ENCODE results near the gene TAOK1. TPM values are rescaled to one million over a fixed set of nuclear protein-coding genes. Genes with fewer than 3 reads are reported as not detected.

The TAOK1 gene
- total and polyA plus RNA-seq, 5 donors, result 9.8 to 72.2 (median 48.1) TPM

DNA sequence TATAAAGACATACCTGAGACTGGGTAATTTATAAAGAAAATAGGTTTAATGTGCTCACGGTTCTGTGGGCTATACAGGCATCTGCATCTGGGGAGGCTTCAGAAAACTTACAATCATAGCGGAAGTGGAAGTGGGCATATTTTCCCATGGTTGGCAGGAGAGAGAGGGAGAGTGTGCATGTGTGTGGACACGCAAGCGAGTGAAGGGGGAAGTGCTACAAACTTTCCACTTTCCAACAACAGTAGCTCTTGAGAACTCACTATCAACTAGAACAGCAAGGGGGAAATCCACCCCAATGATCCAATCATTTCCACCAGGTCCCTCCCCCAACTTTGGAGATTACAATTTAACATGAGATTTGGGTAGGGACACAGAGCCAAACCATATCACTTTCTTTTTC is 11.1 kb downstream of the TAOK1 start:
- H3K9me3 ChIP-seq (ENCODE audit: control insufficient read depth, low read length), result no peaks in the 10 kb centered on the region
- ATAC-seq (no peak), DNase-seq (no peak)
- 86% methylated on average over 4 of the region's 4 CpGs for WGBS
- no peak overlapping the region for H3K4me3 ChIP-seq (ENCODE audit: low read length)
- no peak overlapping the region for H3K27ac ChIP-seq (ENCODE audit: low read length)
- peaks cover 5% of the 10 kb centered on the region for H3K4me1 ChIP-seq (ENCODE audit: control insufficient read depth, insufficient read depth, low read length)
- H3K27me3 ChIP-seq (ENCODE audit: control insufficient read depth, insufficient read depth), result no peaks in the 10 kb centered on the region
- intact Hi-C loops (cut with DNase I), result no loop called here

DNA sequence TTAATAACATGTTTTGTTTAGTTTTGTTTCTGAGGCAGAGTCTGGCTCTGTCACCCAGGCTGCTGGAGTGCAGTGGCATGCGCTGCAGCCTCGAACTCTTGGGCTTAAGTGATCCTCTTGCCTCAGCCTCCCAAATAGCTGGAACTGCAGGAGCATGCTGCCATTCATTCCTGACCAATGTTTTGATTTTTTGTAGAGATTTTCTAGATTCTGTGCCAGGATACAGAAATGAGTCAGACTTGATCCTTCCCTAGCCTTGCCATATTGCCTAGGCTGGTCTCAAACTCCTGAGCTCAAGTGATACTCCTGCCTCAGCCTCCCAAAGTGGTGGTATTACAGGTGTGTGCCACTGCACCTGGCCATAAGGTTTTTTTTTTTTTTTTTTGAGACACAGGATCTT is 17.7 kb downstream of the TAOK1 start:
- ATAC-seq, result peak in 1 of 2 donors; percentile 37
- Histone ChIP-seq H3K4me1 (ENCODE audit: control insufficient read depth, insufficient read depth, low read length) (peaks cover 11% of the 10 kb centered on the region), H3K4me3 (ENCODE audit: low read length) (no peak overlapping the region), H3K27ac (ENCODE audit: low read length) (no peak overlapping the region), H3K27me3 (ENCODE audit: control insufficient read depth, insufficient read depth) (no peaks in the 10 kb centered on the region), H3K9me3 (ENCODE audit: control insufficient read depth, low read length) (no peaks in the 10 kb centered on the region)
- intact Hi-C loops (cut with DNase I), result no loop called here
- 94% methylated on average over 2 of the region's 2 CpGs for WGBS
- DNase-seq, result no peak

DNA sequence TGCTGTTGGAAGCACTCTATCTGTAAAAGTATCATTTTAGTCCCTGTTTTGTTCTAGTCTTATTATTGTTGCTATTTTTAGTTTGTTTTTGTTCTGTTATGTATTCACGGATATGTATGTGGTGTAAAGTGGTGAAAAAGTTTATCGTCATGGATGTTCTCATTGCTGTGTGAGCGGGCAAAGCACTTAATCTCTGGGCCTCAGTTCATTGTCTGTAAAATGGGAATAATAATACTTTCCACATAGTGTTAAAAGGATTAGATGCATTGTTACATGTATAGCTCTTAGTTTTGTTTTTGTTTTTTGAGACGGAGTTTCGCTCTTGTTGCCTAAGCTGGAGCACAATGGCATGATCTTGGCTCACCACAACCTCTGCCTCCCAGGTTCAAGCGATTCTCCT is 19.8 kb downstream of the TAOK1 start:
- DNase-seq (no peak), ATAC-seq (no peak)
- no peak overlapping the region for H3K27ac ChIP-seq (ENCODE audit: low read length)
- H3K4me3 ChIP-seq (ENCODE audit: low read length), result no peak overlapping the region
- WGBS, result 79% methylated on average over 6 of the region's 6 CpGs
- H3K9me3 ChIP-seq (ENCODE audit: control insufficient read depth, low read length), result no peaks in the 10 kb centered on the region
- no peaks in the 10 kb centered on the region for H3K27me3 ChIP-seq (ENCODE audit: control insufficient read depth, insufficient read depth)
- intact Hi-C loops (cut with DNase I), result no loop called here
- peaks cover 8% of the 10 kb centered on the region for H3K4me1 ChIP-seq (ENCODE audit: control insufficient read depth, insufficient read depth, low read length)

DNA sequence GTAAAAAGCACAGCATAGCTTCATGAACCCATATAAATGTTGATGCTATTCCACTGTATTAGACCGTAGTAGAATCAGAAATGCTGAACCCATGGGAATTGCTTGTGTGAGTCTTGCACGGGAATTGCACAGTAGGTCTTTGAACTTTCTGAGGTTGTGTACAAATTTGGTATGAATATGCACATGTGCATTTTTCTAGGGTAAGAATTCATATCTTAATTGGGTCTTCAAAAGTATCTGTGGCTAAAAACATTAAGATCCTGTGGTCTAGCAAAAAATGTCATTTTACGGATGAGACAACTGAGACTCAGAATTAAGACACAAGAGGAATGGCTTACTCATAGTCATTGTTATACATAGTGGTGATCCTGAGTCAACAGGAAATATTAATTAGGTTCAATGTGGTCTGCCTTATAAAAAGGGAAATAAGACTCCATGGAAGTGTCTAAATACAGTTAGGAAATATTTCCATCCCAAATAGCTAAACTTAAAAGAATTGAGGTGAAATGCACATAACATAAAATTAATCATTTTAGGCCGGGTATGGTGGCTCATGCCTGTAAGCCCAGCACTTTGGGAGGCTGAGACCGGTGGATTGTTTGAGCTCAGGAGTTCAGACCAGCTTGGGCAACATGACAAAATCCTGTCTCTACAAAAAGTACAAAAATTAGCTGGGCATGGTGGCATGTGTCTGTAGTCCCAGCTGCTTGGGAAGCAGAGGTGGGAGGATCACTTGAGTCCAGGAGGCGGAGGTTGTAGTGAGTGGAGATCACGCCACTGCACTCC is 22.8 kb downstream of the TAOK1 start:
- Histone ChIP-seq H3K4me3 (ENCODE audit: low read length) (no peak overlapping the region), H3K27me3 (ENCODE audit: control insufficient read depth, insufficient read depth) (no peaks in the 10 kb centered on the region), H3K9me3 (ENCODE audit: control insufficient read depth, low read length) (no peaks in the 10 kb centered on the region), H3K4me1 (ENCODE audit: control insufficient read depth, insufficient read depth, low read length) (peaks cover 4% of the 10 kb centered on the region), H3K27ac (ENCODE audit: low read length) (peak overlapping the region; percentile 29)
- intact Hi-C loops (cut with DNase I), result no loop called here
- DNase-seq (no peak), ATAC-seq (peak in 1 of 2 donors; percentile 50)
- WGBS, result 65% methylated on average over 7 of the region's 7 CpGs

DNA sequence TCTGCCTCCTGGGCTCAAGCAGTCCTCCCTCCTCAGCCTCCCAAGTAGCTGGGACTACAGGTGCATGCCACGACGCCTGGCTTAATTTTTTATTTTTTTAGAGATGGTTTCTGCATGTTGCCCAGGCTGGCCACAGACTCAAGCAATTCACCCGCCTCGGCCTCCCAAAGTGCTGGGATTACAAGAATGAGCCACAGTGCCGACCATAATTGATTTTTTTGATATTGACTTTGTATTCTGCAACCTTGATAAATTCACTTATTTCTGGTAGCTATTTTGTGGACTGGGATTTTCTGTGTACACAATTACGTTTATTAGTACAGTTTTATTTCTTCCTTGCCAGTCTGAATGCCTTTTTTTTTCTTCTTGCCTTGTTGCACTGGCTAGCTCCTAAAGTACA is 30.0 kb downstream of the TAOK1 start:
- no peak overlapping the region for H3K27ac ChIP-seq (ENCODE audit: low read length)
- no peak for ATAC-seq
- H3K4me1 ChIP-seq (ENCODE audit: control insufficient read depth, insufficient read depth, low read length), result no peaks in the 10 kb centered on the region
- H3K27me3 ChIP-seq (ENCODE audit: control insufficient read depth, insufficient read depth), result no peaks in the 10 kb centered on the region
- no peaks in the 10 kb centered on the region for H3K9me3 ChIP-seq (ENCODE audit: control insufficient read depth, low read length)
- intact Hi-C loops (cut with DNase I), result no loop called here
- WGBS, result 76% methylated on average over 6 of the region's 6 CpGs
- DNase-seq, result no peak
- no peak overlapping the region for H3K4me3 ChIP-seq (ENCODE audit: low read length)

DNA sequence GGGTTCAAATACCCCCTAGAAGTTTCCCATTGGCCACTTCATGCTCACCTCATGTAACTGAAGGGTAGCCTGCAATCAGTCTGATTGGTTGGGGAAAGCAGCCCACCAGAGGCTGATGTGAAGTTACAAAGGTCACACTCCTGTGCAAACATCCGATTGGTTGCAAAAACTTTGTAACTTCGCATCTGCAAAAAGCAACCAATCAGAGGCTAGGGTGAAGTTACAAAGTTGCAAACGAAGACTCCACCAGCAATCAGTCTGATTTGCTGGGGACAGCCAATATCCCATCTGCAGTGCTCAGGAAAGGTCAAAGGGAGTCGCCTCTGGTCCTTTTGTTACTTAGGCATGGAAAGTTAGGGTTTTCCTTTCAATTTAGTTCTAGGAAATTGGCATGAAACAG is 40.1 kb downstream of the TAOK1 start:
- Histone ChIP-seq H3K27me3 (ENCODE audit: control insufficient read depth, insufficient read depth) (no peaks in the 10 kb centered on the region), H3K9me3 (ENCODE audit: control insufficient read depth, low read length) (no peaks in the 10 kb centered on the region), H3K4me1 (ENCODE audit: control insufficient read depth, insufficient read depth, low read length) (peaks cover 15% of the 10 kb centered on the region), H3K27ac (ENCODE audit: low read length) (no peak overlapping the region), H3K4me3 (ENCODE audit: low read length) (no peak overlapping the region)
- ATAC-seq, result no peak
- intact Hi-C loops (cut with DNase I), result no loop called here
- DNase-seq, result no peak
- WGBS, result 86% methylated on average over 4 of the region's 4 CpGs

DNA sequence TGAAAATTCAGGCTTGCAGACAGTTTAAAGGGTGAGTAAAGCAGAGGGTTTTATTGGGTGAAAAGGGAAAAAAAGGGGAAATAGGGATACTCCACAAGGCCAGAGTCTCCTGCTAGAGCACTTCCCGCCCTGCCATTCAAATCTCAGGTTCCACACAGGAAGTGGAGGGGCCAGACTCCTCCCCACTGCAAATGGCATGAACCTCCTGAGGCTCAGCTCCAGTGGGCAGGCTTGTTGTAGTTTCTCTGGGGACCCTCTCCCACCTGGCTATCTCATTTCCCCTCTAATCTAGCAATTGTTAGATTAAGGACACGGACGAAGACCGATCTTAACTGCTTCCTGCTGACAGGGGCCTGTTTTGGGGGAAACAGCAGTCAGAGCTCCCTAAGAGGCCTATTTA is 43.4 kb downstream of the TAOK1 start:
- Histone ChIP-seq H3K4me3 (ENCODE audit: low read length) (no peak overlapping the region), H3K27me3 (ENCODE audit: control insufficient read depth, insufficient read depth) (no peaks in the 10 kb centered on the region), H3K9me3 (ENCODE audit: control insufficient read depth, low read length) (no peaks in the 10 kb centered on the region), H3K27ac (ENCODE audit: low read length) (no peak overlapping the region), H3K4me1 (ENCODE audit: control insufficient read depth, insufficient read depth, low read length) (peaks cover 15% of the 10 kb centered on the region)
- intact Hi-C loops (cut with DNase I), result no loop called here
- peak; percentile 52 to 69 for ATAC-seq
- WGBS, result 30% methylated on average over 4 of the region's 4 CpGs
- no peak for DNase-seq

DNA sequence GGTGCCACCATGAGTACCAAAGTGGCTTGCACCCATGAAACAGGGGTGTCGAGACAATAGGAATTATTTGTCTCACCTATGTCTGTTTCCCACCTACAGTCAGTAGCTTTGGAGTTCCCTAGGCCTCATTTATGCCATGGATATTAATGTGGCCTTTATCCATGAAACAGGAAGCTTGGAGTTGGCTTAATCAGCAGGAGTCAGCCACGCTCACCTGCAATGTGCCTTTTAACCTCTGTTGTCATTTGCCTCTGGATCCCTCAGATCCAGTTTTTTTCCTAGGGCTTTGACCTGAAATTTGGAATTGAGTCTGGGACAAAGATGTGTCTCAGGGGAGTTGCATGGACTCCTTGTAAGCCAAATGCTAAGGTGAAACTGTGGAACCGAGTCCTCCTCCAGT is 44.4 kb downstream of the TAOK1 start:
- Histone ChIP-seq H3K4me3 (ENCODE audit: low read length) (no peak overlapping the region), H3K9me3 (ENCODE audit: control insufficient read depth, low read length) (no peaks in the 10 kb centered on the region), H3K27me3 (ENCODE audit: control insufficient read depth, insufficient read depth) (no peaks in the 10 kb centered on the region), H3K27ac (ENCODE audit: low read length) (no peak overlapping the region), H3K4me1 (ENCODE audit: control insufficient read depth, insufficient read depth, low read length) (peaks cover 15% of the 10 kb centered on the region)
- intact Hi-C loops (cut with DNase I), result no loop called here
- WGBS, result 88% methylated on average over 3 of the region's 3 CpGs
- ATAC-seq (no peak), DNase-seq (no peak)

DNA sequence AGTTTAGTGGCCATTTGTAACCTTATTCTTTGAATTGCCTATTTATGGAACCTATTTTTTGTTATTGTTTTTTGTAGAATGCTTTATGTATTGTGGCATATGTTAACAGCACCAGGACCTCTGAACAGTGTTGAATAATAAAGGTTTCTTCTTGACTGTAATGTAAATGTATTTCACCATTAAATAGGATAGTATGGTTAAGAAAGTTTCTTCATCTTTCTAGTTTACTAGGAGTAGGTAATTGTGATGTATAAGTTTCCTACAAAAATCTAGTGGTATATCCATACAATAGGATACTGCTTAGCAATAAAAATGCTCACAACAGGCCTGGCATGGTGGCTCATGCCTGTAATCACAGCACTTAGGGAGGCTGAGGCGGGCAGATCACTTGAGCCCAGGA is 52.3 kb downstream of the TAOK1 start:
- Histone ChIP-seq H3K27ac (ENCODE audit: low read length) (no peak overlapping the region), H3K27me3 (ENCODE audit: control insufficient read depth, insufficient read depth) (no peaks in the 10 kb centered on the region), H3K4me1 (ENCODE audit: control insufficient read depth, insufficient read depth, low read length) (peaks cover 1% of the 10 kb centered on the region), H3K4me3 (ENCODE audit: low read length) (no peak overlapping the region), H3K9me3 (ENCODE audit: control insufficient read depth, low read length) (no peaks in the 10 kb centered on the region)
- WGBS, result 98% methylated on average over 1 of the region's 1 CpG
- ATAC-seq (no peak), DNase-seq (no peak)
- intact Hi-C loops (cut with DNase I), result no loop called here

DNA sequence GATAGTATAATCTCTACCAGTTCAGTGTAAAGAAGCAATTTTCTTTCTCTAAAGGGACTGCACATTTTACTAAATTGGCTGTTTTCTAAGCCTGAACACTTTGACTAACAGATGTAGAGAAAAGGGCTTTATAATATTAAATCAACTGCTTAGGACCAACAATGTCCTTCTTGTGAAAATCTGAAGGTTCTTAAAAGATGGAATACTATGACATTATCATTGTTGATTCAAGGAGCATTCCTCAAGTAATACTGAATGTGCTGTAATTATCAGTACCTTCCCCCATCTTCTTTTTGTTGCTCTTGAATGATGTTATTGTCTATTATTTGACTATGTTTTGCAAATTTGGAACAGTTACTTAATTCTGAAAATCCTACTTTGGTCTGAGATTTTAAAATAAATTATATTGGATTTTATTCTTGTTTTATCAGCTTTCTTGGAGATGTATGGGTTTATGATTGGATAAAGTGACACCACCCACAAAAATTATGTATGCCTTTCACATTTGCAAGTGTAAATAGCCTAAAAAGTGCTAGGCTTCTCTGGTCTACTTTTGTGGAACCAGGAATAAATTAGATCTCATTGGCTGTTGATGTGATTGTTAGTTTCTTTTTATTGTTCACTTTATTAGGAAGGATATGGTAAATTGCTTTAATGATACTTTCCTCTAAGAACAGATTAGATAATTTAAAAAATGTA is 53.0 kb downstream of the TAOK1 start:
- ATAC-seq, result no peak
- H3K27ac ChIP-seq (ENCODE audit: low read length), result no peak overlapping the region
- DNase-seq, result no peak
- no peaks in the 10 kb centered on the region for H3K9me3 ChIP-seq (ENCODE audit: control insufficient read depth, low read length)
- no peak overlapping the region for H3K4me3 ChIP-seq (ENCODE audit: low read length)
- intact Hi-C loops (cut with DNase I), result no loop called here
- H3K4me1 ChIP-seq (ENCODE audit: control insufficient read depth, insufficient read depth, low read length), result peaks cover 1% of the 10 kb centered on the region
- no peaks in the 10 kb centered on the region for H3K27me3 ChIP-seq (ENCODE audit: control insufficient read depth, insufficient read depth)

DNA sequence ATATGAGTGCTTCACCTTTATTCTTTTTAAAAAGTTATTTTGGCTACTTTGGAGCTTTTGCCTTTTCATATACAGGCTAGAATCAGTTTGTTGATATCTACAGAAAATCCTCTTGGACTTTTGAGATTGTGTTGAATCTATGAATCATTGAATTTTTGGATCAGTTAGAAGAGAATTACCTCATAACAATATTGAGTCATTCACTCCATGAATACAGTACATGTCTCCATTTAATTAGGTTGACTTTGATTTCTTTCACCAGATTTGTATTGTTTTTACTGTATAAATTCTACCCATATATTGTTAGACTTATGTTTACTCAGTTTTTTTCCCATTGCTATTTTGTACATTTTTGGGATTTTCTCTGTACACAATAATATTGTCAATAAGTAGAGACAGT is 54.4 kb downstream of the TAOK1 start:
- Histone ChIP-seq H3K4me3 (ENCODE audit: low read length) (no peak overlapping the region), H3K27me3 (ENCODE audit: control insufficient read depth, insufficient read depth) (no peaks in the 10 kb centered on the region), H3K9me3 (ENCODE audit: control insufficient read depth, low read length) (no peaks in the 10 kb centered on the region), H3K4me1 (ENCODE audit: control insufficient read depth, insufficient read depth, low read length) (peaks cover 1% of the 10 kb centered on the region), H3K27ac (ENCODE audit: low read length) (no peak overlapping the region)
- intact Hi-C loops (cut with DNase I), result no loop called here
- peak; percentile 43 to 47 for ATAC-seq
- DNase-seq, result no peak
